HepG2 (cell line): Measurements from ENCODE around the gene WDR81. TPM values are rescaled to one million over a fixed set of nuclear protein-coding genes. Genes with fewer than 3 reads are reported as not detected.

Source experiments
- ETV6 ChIP-seq: sonication (generic); formaldehyde crosslinking; conservative IDR thresholded peaks from 2 replicates; pipeline ENCODE4 v1.4.0; 2020; ENCODE audit warnings: missing genetic modification reagents
- HNF4G ChIP-seq, 2 experiments: sonication (generic) in 1 of 2; formaldehyde crosslinking in 1 of 2; IDR thresholded peaks; 2 replicates each; pipeline versions ENCODE4 v1.4.0 to v1.6.1; 2011 to 2020; ENCODE audit warnings: borderline replicate concordance in 2 of 2, low read depth in 2 of 2, mild to moderate bottlenecking in 2 of 2, low read length in 1 of 2, missing genetic modification reagents in 1 of 2, moderate library complexity in 1 of 2
- SRSF9 ChIP-seq: fragments of 200-400 bp; formaldehyde crosslinking; IDR thresholded peaks from 2 replicates; pipeline ENCODE4 v1.6.1; 2018; ENCODE audit warnings: borderline replicate concordance, mild to moderate bottlenecking, low read depth, low read length; ENCODE audit not compliant: insufficient read depth, poor library complexity, severe bottlenecking
- ZNF547 ChIP-seq: sonication (generic); formaldehyde crosslinking; IDR thresholded peaks from 2 replicates; pipeline ENCODE4 v1.5.1; 2020; ENCODE audit warnings: mild to moderate bottlenecking, missing genetic modification reagents
- ZNF841 ChIP-seq: sonication (generic); formaldehyde crosslinking; IDR thresholded peaks from 2 replicates; pipeline ENCODE4 v1.8.1; 2023; ENCODE audit warnings: missing genetic modification reagents, borderline replicate concordance
- ZNF879 ChIP-seq: sonication (generic); formaldehyde crosslinking; IDR thresholded peaks from 2 replicates; pipeline ENCODE4 v1.8.1; 2023; ENCODE audit warnings: missing genetic modification reagents
- ZSCAN31 ChIP-seq: sonication (generic); formaldehyde crosslinking; IDR thresholded peaks from 2 replicates; pipeline ENCODE4 v1.5.0; 2020; ENCODE audit warnings: low read depth, mild to moderate bottlenecking, missing genetic modification reagents
- polyA plus RNA-seq, 8 experiments: library from polyadenylated mRNA; depleted of rRNA in 3 of 8; stranded (reverse) in 7 of 8; unstranded in 1 of 8; fragments of >200 nt; fragmentation: Illumina TruSeq in 4 of 8; extraction: Trizol in 4 of 8; gene quantifications; 2 replicates each; pipeline versions ENCODE4 v1.2.1 to v1.2.3, GENCODE V29; 2011 to 2016; ENCODE audit warnings: low read depth in 4 of 8, missing spikeins in 1 of 8, mixed read lengths in 1 of 8; ENCODE audit not compliant: insufficient read depth in 1 of 8
- total RNA-seq, 5 experiments: library from RNA; depleted of rRNA; stranded (reverse); fragments of >200 nt; fragmentation: Illumina TruSeq; extraction: Trizol; gene quantifications; 2 replicates each; pipeline ENCODE4 v1.2.3, GENCODE V29; 2016; ENCODE audit warnings: low read depth in 1 of 5
- TF ChIP-seq, protein P1 (sequence below): IDR thresholded peaks from 2 replicates; pipeline ENCODE4 v1.6.1; 2016; ENCODE audit warnings: low read depth, control low read depth
- TF ChIP-seq, protein P2 (sequence below): sonication (generic); formaldehyde crosslinking; IDR thresholded peaks from 2 replicates; pipeline ENCODE4 v1.8.1; 2022; ENCODE audit warnings: mild to moderate bottlenecking, missing genetic modification reagents
- TF ChIP-seq, protein P3 (sequence below): IDR thresholded peaks from 2 replicates; pipeline ENCODE4 v1.6.1; 2016; ENCODE audit warnings: missing compliant biosample characterization, missing genetic modification reagents, borderline replicate concordance
- TF ChIP-seq, protein P4 (sequence below): sonication (generic); formaldehyde crosslinking; IDR thresholded peaks from 2 replicates; pipeline ENCODE4 v1.5.0; 2020; ENCODE audit warnings: missing genetic modification reagents, mild to moderate bottlenecking, borderline replicate concordance
- TF ChIP-seq, protein P5 (sequence below), 2 experiments: sonication (generic) in 1 of 2; formaldehyde crosslinking in 1 of 2; IDR thresholded peaks; 2 replicates each; pipeline versions ENCODE4 v1.6.1 to v1.9.0; 2014 to 2022; ENCODE audit warnings: antibody characterized with exemption in 1 of 2, borderline replicate concordance in 1 of 2, inconsistent platforms in 1 of 2, low read depth in 1 of 2, missing genetic modification reagents in 1 of 2
- TF ChIP-seq, protein P6 (sequence below): sonication (generic); formaldehyde crosslinking; IDR thresholded peaks from 2 replicates; pipeline ENCODE4 v1.5.0; 2020; ENCODE audit warnings: mild to moderate bottlenecking, missing genetic modification reagents

The WDR81 gene
- total and polyA plus RNA-seq, 2 of the 13 experiments (the other 11 are each of a cell fraction or from before 2014, with no cell fraction given) = 9.1 to 16.7 TPM

DNA sequence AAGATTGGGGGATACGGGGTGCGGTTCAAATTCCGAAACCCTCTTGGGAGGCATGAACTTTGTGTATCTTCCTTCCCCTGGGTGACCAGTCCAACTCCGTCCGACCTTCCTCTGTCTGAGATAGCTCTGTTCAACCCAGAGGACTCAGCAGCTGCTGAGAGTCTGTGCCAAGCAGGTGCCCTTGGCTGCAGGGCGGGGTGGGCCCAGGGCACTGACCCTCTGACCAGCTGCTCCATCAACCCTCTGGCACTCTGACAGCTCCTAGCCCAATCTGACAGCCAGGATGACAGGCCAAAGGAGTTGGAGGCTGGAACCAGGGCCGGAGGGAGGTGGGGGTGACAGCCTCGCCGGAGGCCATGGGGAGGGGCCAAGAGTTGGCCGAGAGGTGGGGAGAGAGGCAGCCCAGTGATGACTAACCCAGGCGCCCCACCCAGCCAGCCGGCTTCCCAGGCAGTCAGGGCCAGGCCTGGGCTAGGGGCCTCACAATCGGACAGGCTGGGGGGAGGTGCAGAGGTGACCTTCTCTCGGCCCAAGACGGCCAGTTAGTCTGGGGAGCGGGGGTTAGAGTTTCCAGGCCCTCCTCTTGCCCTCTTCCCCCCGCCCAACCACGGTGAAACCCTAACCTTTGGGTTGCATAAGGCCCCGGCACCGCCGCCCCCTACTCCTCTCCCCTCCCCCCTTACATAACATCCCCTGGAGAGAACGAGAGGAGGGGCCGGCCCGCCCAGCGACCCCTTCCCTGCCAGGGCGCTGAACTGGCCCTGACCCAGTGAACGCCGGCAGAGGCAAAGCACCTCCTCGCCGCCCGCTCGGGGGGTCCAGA is 9.3 kb upstream of the WDR81 start (continued):
- no peak for TF ChIP-seq ZNF879 (CRISPR knock-in tag)
- TF ChIP-seq, protein P1, sequence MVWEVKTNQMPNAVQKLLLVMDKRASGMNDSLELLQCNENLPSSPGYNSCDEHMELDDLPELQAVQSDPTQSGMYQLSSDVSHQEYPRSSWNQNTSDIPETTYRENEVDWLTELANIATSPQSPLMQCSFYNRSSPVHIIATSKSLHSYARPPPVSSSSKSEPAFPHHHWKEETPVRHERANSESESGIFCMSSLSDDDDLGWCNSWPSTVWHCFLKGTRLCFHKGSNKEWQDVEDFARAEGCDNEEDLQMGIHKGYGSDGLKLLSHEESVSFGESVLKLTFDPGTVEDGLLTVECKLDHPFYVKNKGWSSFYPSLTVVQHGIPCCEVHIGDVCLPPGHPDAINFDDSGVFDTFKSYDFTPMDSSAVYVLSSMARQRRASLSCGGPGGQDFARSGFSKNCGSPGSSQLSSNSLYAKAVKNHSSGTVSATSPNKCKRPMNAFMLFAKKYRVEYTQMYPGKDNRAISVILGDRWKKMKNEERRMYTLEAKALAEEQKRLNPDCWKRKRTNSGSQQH (CRISPR knock-in tag) = no peak
- TF ChIP-seq HNF4G (IDR thresholded peaks at IDR 0.05; ENCODE audit: borderline replicate concordance, low read depth, low read length) = no peak
- TF ChIP-seq HNF4G (CRISPR knock-in tag; IDR thresholded peaks at IDR 0.05; ENCODE audit: borderline replicate concordance, low read depth) = peak; percentile 10; the same call in 1 of the 2 replicates
- TF ChIP-seq, protein P2, sequence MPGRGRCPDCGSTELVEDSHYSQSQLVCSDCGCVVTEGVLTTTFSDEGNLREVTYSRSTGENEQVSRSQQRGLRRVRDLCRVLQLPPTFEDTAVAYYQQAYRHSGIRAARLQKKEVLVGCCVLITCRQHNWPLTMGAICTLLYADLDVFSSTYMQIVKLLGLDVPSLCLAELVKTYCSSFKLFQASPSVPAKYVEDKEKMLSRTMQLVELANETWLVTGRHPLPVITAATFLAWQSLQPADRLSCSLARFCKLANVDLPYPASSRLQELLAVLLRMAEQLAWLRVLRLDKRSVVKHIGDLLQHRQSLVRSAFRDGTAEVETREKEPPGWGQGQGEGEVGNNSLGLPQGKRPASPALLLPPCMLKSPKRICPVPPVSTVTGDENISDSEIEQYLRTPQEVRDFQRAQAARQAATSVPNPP (CRISPR knock-in tag) = no peak
- TF ChIP-seq, protein P3, sequence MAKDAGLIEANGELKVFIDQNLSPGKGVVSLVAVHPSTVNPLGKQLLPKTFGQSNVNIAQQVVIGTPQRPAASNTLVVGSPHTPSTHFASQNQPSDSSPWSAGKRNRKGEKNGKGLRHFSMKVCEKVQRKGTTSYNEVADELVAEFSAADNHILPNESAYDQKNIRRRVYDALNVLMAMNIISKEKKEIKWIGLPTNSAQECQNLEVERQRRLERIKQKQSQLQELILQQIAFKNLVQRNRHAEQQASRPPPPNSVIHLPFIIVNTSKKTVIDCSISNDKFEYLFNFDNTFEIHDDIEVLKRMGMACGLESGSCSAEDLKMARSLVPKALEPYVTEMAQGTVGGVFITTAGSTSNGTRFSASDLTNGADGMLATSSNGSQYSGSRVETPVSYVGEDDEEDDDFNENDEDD (CRISPR knock-in tag) = 0 out of 2 replicates have a peak, but pooled peaks have one; percentile 15
- no peak for TF ChIP-seq SRSF9
- TF ChIP-seq, protein P4, sequence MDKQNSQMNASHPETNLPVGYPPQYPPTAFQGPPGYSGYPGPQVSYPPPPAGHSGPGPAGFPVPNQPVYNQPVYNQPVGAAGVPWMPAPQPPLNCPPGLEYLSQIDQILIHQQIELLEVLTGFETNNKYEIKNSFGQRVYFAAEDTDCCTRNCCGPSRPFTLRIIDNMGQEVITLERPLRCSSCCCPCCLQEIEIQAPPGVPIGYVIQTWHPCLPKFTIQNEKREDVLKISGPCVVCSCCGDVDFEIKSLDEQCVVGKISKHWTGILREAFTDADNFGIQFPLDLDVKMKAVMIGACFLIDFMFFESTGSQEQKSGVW = no peak
- peak; percentile 48; the same call in 1 of the 2 replicates for TF ChIP-seq ZNF547 (CRISPR knock-in tag)
- TF ChIP-seq ETV6 (CRISPR knock-in tag) = 0 out of 2 replicates have a peak, but pooled peaks have one; percentile 34
- TF ChIP-seq, protein P5, sequence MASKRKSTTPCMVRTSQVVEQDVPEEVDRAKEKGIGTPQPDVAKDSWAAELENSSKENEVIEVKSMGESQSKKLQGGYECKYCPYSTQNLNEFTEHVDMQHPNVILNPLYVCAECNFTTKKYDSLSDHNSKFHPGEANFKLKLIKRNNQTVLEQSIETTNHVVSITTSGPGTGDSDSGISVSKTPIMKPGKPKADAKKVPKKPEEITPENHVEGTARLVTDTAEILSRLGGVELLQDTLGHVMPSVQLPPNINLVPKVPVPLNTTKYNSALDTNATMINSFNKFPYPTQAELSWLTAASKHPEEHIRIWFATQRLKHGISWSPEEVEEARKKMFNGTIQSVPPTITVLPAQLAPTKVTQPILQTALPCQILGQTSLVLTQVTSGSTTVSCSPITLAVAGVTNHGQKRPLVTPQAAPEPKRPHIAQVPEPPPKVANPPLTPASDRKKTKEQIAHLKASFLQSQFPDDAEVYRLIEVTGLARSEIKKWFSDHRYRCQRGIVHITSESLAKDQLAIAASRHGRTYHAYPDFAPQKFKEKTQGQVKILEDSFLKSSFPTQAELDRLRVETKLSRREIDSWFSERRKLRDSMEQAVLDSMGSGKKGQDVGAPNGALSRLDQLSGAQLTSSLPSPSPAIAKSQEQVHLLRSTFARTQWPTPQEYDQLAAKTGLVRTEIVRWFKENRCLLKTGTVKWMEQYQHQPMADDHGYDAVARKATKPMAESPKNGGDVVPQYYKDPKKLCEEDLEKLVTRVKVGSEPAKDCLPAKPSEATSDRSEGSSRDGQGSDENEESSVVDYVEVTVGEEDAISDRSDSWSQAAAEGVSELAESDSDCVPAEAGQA (IDR thresholded peaks at IDR 0.05; ENCODE audit: low read depth) = no peak
- TF ChIP-seq, protein P5 (CRISPR knock-in tag; IDR thresholded peaks at IDR 0.05; ENCODE audit: borderline replicate concordance) = no peak
- TF ChIP-seq, protein P6, sequence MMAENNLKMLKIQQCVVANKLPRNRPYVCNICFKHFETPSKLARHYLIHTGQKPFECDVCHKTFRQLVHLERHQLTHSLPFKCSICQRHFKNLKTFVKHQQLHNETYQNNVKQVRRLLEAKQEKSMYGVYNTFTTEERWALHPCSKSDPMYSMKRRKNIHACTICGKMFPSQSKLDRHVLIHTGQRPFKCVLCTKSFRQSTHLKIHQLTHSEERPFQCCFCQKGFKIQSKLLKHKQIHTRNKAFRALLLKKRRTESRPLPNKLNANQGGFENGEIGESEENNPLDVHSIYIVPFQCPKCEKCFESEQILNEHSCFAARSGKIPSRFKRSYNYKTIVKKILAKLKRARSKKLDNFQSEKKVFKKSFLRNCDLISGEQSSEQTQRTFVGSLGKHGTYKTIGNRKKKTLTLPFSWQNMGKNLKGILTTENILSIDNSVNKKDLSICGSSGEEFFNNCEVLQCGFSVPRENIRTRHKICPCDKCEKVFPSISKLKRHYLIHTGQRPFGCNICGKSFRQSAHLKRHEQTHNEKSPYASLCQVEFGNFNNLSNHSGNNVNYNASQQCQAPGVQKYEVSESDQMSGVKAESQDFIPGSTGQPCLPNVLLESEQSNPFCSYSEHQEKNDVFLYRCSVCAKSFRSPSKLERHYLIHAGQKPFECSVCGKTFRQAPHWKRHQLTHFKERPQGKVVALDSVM (CRISPR knock-in tag) = peak; percentile 94
- TF ChIP-seq ZNF841 (CRISPR knock-in tag) = no peak
- TF ChIP-seq ZSCAN31 (CRISPR knock-in tag) = peak; percentile 65
